ENCODE data around the gene GATA3. TPM values are rescaled to one million over a fixed set of nuclear protein-coding genes. Genes with fewer than 3 reads are reported as not detected.

The GATA3 gene
- total RNA-seq, 4 donors from 2014 or later = 0.35 to 1.3 (median 0.40) TPM; not detected in 1

- no peak for TF ChIP-seq POLR2A (IDR thresholded peaks at IDR 0.05)
- no peak for DNase-seq
- intact Hi-C loops (cut with DNase I) = no loop called here
These were observed 16.0 kb downstream of the GATA3 start for GRCh38 chr10:8070440-8070839.

DNA sequence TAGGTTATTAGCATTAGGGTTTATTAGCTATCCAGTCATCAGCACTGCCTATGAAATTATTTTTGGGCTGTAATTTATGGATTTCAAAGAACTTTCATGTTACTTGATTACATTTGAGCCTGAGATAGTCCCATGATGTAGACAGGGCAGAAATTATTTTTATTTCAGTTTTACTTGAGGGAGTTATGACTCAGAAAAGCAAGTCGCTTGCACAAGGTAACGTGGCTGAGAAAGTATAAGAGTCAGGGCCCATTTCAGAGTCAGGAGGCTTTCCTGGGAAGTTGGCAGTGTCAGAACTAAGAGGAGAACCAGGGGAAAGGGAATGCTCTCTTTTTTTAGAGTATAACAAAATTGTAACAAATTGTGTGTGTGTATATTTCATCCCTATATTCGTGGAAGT lies 16.5 kb downstream of the GATA3 start:
- no peak overlapping the region for H3K4me3 ChIP-seq
- peaks cover 0 to 24% (median 0%) of the 10 kb centered on the region in 4 donors for H3K27me3 ChIP-seq
- no peaks in the 10 kb centered on the region for H3K36me3 ChIP-seq
- no peaks in the 10 kb centered on the region for H3K9me3 ChIP-seq
- intact Hi-C loops (cut with DNase I) = no loop called here
- DNase-seq = no peak
- no peaks in the 10 kb centered on the region for H3K4me1 ChIP-seq
- 55 to 59% methylated on average over 3 of the region's 3 CpGs for WGBS, 2 donors
- no peak overlapping the region for H3K27ac ChIP-seq
- no peak for TF ChIP-seq POLR2A (IDR thresholded peaks at IDR 0.05)
- TF ChIP-seq, protein P1, sequence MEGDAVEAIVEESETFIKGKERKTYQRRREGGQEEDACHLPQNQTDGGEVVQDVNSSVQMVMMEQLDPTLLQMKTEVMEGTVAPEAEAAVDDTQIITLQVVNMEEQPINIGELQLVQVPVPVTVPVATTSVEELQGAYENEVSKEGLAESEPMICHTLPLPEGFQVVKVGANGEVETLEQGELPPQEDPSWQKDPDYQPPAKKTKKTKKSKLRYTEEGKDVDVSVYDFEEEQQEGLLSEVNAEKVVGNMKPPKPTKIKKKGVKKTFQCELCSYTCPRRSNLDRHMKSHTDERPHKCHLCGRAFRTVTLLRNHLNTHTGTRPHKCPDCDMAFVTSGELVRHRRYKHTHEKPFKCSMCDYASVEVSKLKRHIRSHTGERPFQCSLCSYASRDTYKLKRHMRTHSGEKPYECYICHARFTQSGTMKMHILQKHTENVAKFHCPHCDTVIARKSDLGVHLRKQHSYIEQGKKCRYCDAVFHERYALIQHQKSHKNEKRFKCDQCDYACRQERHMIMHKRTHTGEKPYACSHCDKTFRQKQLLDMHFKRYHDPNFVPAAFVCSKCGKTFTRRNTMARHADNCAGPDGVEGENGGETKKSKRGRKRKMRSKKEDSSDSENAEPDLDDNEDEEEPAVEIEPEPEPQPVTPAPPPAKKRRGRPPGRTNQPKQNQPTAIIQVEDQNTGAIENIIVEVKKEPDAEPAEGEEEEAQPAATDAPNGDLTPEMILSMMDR (IDR thresholded peaks at IDR 0.05) = no peak

More at GRCh38 chr10:8070440-8070839, 16.0 kb downstream of the GATA3 start:
- peaks cover 0 to 22% (median 0%) of the 10 kb centered on the region in 4 donors for H3K27me3 ChIP-seq
- no peaks in the 10 kb centered on the region for H3K36me3 ChIP-seq
- H3K9me3 ChIP-seq = no peaks in the 10 kb centered on the region
- H3K27ac ChIP-seq = no peak overlapping the region
- no peak overlapping the region for H3K4me3 ChIP-seq
- 69 to 84% methylated on average over 6 of the region's 6 CpGs for WGBS, 2 donors
- no peaks in the 10 kb centered on the region for H3K4me1 ChIP-seq

DNA sequence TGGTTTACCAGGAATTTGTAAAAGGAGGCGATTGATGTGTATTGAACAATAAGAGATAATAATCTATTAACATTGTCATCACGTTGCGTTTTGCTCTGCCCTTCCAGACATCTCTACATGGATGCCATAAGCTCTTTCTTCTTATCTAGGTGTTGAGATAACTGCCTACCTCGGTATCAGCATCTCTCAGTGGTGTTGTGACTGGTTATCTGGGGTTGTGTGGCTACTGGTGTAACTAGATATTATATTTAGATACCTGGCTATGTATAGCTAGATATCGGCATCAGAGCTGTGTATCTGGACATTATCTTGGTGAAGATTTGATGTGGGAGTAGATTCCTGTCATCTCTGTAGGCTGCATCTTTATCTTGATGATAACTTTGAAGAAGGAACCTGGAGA lies 17.2 kb downstream of the GATA3 start:
- no peak overlapping the region for H3K4me3 ChIP-seq
- no peak for DNase-seq
- no peaks in the 10 kb centered on the region for H3K4me1 ChIP-seq
- H3K9me3 ChIP-seq = no peaks in the 10 kb centered on the region
- WGBS, 2 donors = 80 to 90% methylated on average over 5 of the region's 5 CpGs
- intact Hi-C loops (cut with DNase I) = no loop called here
- H3K27me3 ChIP-seq = peaks cover 0 to 29% (median 0%) of the 10 kb centered on the region in 4 donors
- TF ChIP-seq, protein P1 (IDR thresholded peaks at IDR 0.05) = no peak
- no peak for TF ChIP-seq POLR2A (IDR thresholded peaks at IDR 0.05)
- no peaks in the 10 kb centered on the region for H3K36me3 ChIP-seq
- H3K27ac ChIP-seq = no peak overlapping the region

- Histone ChIP-seq H3K27me3 (peaks cover 0 to 29% (median 0%) of the 10 kb centered on the region in 4 donors), H3K9me3 (no peaks in the 10 kb centered on the region), H3K36me3 (no peaks in the 10 kb centered on the region), H3K4me3 (no peak overlapping the region), H3K4me1 (no peaks in the 10 kb centered on the region), H3K27ac (no peak overlapping the region)
- intact Hi-C loops (cut with DNase I) = no loop called here
- no peak for DNase-seq
- WGBS, 2 donors = 48 to 100% methylated on average over 1 to 4 of the region's 4 CpGs
- TF ChIP-seq POLR2A (IDR thresholded peaks at IDR 0.05) = no peak
- TF ChIP-seq, protein P1 (IDR thresholded peaks at IDR 0.05) = no peak
These were observed 17.7 kb downstream of the GATA3 start for GRCh38 chr10:8072211-8072610.

DNA sequence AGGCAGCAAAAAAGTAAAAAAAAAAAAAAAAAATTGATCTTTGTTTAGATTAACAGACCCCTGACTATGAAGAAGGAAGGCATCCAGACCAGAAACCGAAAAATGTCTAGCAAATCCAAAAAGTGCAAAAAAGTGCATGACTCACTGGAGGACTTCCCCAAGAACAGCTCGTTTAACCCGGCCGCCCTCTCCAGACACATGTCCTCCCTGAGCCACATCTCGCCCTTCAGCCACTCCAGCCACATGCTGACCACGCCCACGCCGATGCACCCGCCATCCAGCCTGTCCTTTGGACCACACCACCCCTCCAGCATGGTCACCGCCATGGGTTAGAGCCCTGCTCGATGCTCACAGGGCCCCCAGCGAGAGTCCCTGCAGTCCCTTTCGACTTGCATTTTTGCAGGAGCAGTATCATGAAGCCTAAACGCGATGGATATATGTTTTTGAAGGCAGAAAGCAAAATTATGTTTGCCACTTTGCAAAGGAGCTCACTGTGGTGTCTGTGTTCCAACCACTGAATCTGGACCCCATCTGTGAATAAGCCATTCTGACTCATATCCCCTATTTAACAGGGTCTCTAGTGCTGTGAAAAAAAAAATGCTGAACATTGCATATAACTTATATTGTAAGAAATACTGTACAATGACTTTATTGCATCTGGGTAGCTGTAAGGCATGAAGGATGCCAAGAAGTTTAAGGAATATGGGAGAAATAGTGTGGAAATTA lies 19.4 kb downstream of the GATA3 start:
- H3K4me3 ChIP-seq = no peak overlapping the region
- TF ChIP-seq POLR2A (IDR thresholded peaks at IDR 0.05) = no peak
- TF ChIP-seq, protein P1 (IDR thresholded peaks at IDR 0.05) = no peak
- H3K27me3 ChIP-seq = peaks cover 0 to 42% (median 0%) of the 10 kb centered on the region in 4 donors
- DNase-seq = no peak
- intact Hi-C loops (cut with DNase I) = no loop called here
- no peaks in the 10 kb centered on the region for H3K36me3 ChIP-seq
- no peaks in the 10 kb centered on the region for H3K4me1 ChIP-seq
- WGBS, 2 donors = 84 to 88% methylated on average over 15 of the region's 15 CpGs
- H3K27ac ChIP-seq = no peak overlapping the region
- no peaks in the 10 kb centered on the region for H3K9me3 ChIP-seq

Measured in esophagus squamous epithelium (tissue), 5 donors.